ENCODE results near the gene CST11.

- TF ChIP-seq FOXM1 (IDR thresholded peaks at IDR 0.05; ENCODE audit: borderline replicate concordance, low read depth) (no peak), EP300 (IDR thresholded peaks at IDR 0.05; ENCODE audit: borderline replicate concordance) (no peak), TCF12 (IDR thresholded peaks at IDR 0.05; ENCODE audit: low read depth) (no peak), MAX (IDR thresholded peaks at IDR 0.05) (no peak), ZBTB7A (IDR thresholded peaks at IDR 0.05; ENCODE audit: low read depth) (no peak), TAF1 (IDR thresholded peaks at IDR 0.05; ENCODE audit: low read depth) (no peak)
Observed at GRCh38 chr20:23456409-23456808, 3.7 kb upstream of the CST11 start.
